MM.1S (cell line): ENCODE data around the gene SETD3.

ENCODE experiments used
- DNase-seq: peaks from one replicate; pipeline ENCODE4 v3.0.0-alpha.2; 2015
- H2AFZ ChIP-seq: fragments of 300-600 bp; sonication (generic); 2 replicates; pipeline ENCODE4 v1.6.0; 2016; ENCODE audit warnings: antibody characterized with exemption, low read length
- H3F3A ChIP-seq: fragments of 300-600 bp; sonication (generic); 2 replicates; pipeline ENCODE4 v1.6.1; 2016; ENCODE audit warnings: mild to moderate bottlenecking, antibody characterized with exemption, low read length, moderate library complexity, mixed read lengths; ENCODE audit not compliant: insufficient read depth
- H3K27ac ChIP-seq: fragments of 300-600 bp; sonication (generic); 2 replicates; pipeline ENCODE4 v1.5.1; 2016; ENCODE audit warnings: mild to moderate bottlenecking, low read length
- H3K27me3 ChIP-seq: fragments of 300-600 bp; sonication (generic); replicated peaks from 2 replicates; pipeline ENCODE4 v1.6.0; 2016; ENCODE audit warnings: low read length; ENCODE audit not compliant: insufficient read depth
- H3K36me3 ChIP-seq: fragments of 300-600 bp; sonication (generic); replicated peaks from 2 replicates; pipeline ENCODE4 v1.6.1; 2016; ENCODE audit warnings: mild to moderate bottlenecking, low read length, mixed read lengths; ENCODE audit not compliant: insufficient read depth
- H3K4me1 ChIP-seq: fragments of 300-600 bp; sonication (generic); 2 replicates; pipeline ENCODE4 v1.6.1; 2016; ENCODE audit warnings: low read length, mixed read lengths
- H3K4me2 ChIP-seq: fragments of 300-600 bp; sonication (generic); 2 replicates; pipeline ENCODE4 v1.6.0; 2016; ENCODE audit warnings: low read depth, low read length
- H3K4me3 ChIP-seq: fragments of 300-600 bp; sonication (generic); 2 replicates; pipeline ENCODE4 v1.5.1; 2016; ENCODE audit warnings: low read length, mixed read lengths
- H3K79me2 ChIP-seq: fragments of 300-600 bp; sonication (generic); 2 replicates; pipeline ENCODE4 v1.6.1; 2016; ENCODE audit warnings: mixed run types, low read length, mixed read lengths
- H3K9ac ChIP-seq: fragments of 300-600 bp; sonication (generic); 2 replicates; pipeline ENCODE4 v1.6.1; 2016; ENCODE audit warnings: low read length, mixed read lengths
- H3K9me2 ChIP-seq: fragments of 300-600 bp; sonication (generic); replicated peaks from 2 replicates; pipeline ENCODE4 v1.6.1; 2016; ENCODE audit warnings: mild to moderate bottlenecking, low read length, mixed read lengths; ENCODE audit not compliant: insufficient read depth
- H3K9me3 ChIP-seq: fragments of 300-600 bp; sonication (generic); replicated peaks from 2 replicates; pipeline ENCODE4 v1.6.1; 2016; ENCODE audit warnings: mild to moderate bottlenecking, low read length, mixed read lengths; ENCODE audit not compliant: insufficient read depth
- H4K20me1 ChIP-seq: fragments of 300-600 bp; sonication (generic); 2 replicates; pipeline ENCODE4 v1.6.1; 2016; ENCODE audit warnings: mild to moderate bottlenecking, low read length, moderate library complexity, mixed read lengths; ENCODE audit not compliant: insufficient read depth
- EZH2 ChIP-seq: fragments of 300-600 bp; sonication (generic); optimal IDR thresholded peaks from 2 replicates; pipeline ENCODE3; 2017; ENCODE audit warnings: low read depth, mild to moderate bottlenecking, antibody characterized with exemption, low read length, mixed read lengths
- EZH2phosphoT487 ChIP-seq: fragments of 300-600 bp; sonication (generic); IDR thresholded peaks from 2 replicates; pipeline ENCODE4 v1.6.1; 2018; ENCODE audit warnings: antibody characterized with exemption, low read length
- TF ChIP-seq, protein P1 (sequence below): fragments of 300-600 bp; sonication (generic); IDR thresholded peaks from 2 replicates; pipeline ENCODE4 v1.5.1; 2016; ENCODE audit warnings: antibody characterized with exemption, low read length, mixed read lengths

SETD3 gene

DNA sequence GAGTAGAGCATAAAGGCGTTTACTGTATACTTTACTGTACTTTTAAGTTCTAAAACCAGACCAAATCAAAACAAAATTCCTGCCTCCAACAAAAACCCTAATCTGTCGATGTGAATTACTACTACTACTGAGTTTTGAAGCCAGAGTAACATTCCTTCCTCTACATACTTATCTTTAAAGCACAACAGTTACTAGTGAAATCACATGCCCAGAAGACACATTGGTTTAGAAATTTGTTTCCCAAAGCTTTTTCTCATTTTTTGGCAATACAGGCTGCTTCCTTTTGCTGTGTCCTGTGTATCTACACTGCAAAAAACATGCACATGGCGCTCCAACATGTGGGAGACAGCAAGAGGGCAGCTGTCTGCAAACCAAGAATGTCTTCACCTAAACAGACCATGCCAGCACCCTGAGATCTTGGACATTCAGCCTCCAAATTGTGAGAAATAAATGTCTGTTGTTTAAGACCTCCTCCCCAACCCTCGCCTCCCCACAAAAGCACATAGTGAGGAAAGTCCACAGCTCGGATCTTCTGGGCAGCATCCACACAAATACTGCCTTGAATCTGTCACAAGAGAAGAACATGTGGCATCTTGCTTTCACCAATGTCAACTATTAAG lies 21.1 kb downstream of the SETD3 start:
- no peak for DNase-seq
- H3K36me3 ChIP-seq, result no peaks in the 10 kb centered on the region
- H3K4me2 ChIP-seq, result no peak overlapping the region
- H3K27me3 ChIP-seq, result no peaks in the 10 kb centered on the region
- no peak overlapping the region for H3K4me3 ChIP-seq
- no peak for TF ChIP-seq EZH2phosphoT487
- no peak for TF ChIP-seq EZH2
- TF ChIP-seq, protein P1, sequence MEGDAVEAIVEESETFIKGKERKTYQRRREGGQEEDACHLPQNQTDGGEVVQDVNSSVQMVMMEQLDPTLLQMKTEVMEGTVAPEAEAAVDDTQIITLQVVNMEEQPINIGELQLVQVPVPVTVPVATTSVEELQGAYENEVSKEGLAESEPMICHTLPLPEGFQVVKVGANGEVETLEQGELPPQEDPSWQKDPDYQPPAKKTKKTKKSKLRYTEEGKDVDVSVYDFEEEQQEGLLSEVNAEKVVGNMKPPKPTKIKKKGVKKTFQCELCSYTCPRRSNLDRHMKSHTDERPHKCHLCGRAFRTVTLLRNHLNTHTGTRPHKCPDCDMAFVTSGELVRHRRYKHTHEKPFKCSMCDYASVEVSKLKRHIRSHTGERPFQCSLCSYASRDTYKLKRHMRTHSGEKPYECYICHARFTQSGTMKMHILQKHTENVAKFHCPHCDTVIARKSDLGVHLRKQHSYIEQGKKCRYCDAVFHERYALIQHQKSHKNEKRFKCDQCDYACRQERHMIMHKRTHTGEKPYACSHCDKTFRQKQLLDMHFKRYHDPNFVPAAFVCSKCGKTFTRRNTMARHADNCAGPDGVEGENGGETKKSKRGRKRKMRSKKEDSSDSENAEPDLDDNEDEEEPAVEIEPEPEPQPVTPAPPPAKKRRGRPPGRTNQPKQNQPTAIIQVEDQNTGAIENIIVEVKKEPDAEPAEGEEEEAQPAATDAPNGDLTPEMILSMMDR, result no peak
- H3K27ac ChIP-seq, result no peak overlapping the region
- no peaks in the 10 kb centered on the region for H3K79me2 ChIP-seq
- H3K4me1 ChIP-seq, result no peaks in the 10 kb centered on the region
- H3K9ac ChIP-seq, result no peak overlapping the region
- no peaks in the 10 kb centered on the region for H3F3A ChIP-seq
- no peaks in the 10 kb centered on the region for H3K9me3 ChIP-seq
- H2AFZ ChIP-seq, result no peak overlapping the region
- H3K9me2 ChIP-seq, result no peaks in the 10 kb centered on the region
- no peaks in the 10 kb centered on the region for H4K20me1 ChIP-seq

DNA sequence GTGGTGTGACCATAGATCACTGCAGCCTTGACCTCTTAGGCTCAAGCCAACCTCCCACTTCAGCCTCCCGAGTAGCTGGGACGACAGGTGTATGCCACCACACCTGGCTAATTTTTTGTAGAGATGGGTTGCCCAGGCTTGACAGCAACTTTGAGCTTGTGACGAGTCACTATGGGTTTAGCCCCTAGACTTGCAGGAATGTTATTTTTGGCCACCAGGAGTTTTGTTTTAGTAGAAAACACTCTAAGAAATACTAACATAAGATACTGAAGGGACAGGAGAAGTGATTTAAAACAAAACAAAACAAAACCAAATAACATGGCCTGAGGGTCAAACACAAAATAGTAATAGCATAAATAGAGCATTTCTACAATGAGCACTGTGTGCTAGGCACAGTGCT lies 26.4 kb downstream of the SETD3 start:
- no peaks in the 10 kb centered on the region for H3K4me1 ChIP-seq
- H3K9me3 ChIP-seq, result no peaks in the 10 kb centered on the region
- no peaks in the 10 kb centered on the region for H3K9me2 ChIP-seq
- H3K4me3 ChIP-seq, result no peak overlapping the region
- H4K20me1 ChIP-seq, result no peaks in the 10 kb centered on the region
- H3K36me3 ChIP-seq, result no peaks in the 10 kb centered on the region
- no peaks in the 10 kb centered on the region for H3K27me3 ChIP-seq
- H3K4me2 ChIP-seq, result no peak overlapping the region
- no peaks in the 10 kb centered on the region for H3K79me2 ChIP-seq
- no peak overlapping the region for H2AFZ ChIP-seq
- no peak for DNase-seq
- TF ChIP-seq EZH2phosphoT487 (no peak), EZH2 (no peak)
- TF ChIP-seq, protein P1, result no peak
- no peak overlapping the region for H3K27ac ChIP-seq
- no peak overlapping the region for H3K9ac ChIP-seq
- no peaks in the 10 kb centered on the region for H3F3A ChIP-seq

DNA sequence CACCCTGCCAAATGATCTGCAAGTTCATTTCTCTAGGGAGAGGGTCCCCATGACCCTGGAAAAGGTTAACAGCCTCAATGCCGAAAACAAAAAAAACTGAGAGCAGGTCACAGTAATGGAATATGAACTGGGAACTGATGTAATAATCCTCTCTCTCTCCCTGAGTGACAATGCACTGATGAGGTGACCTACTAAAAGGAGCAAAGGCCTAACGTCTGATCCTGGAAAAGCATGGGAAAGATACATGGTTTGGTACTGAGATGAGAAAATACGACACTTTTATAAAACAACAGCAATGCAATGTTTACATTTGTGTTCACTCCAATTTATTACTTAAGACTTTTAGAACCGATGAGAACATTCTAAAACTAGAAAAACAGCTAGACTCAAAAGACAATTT lies 27.7 kb downstream of the SETD3 start:
- no peak for TF ChIP-seq EZH2
- TF ChIP-seq EZH2phosphoT487, result no peak
- TF ChIP-seq, protein P1, result no peak
- H3K36me3 ChIP-seq, result no peaks in the 10 kb centered on the region
- H3K9me2 ChIP-seq, result no peaks in the 10 kb centered on the region

More for the DNA sequence above, 27.7 kb downstream of the SETD3 start:
- H4K20me1 ChIP-seq, result no peaks in the 10 kb centered on the region
- no peak overlapping the region for H2AFZ ChIP-seq
- H3K4me3 ChIP-seq, result no peak overlapping the region
- no peaks in the 10 kb centered on the region for H3K27me3 ChIP-seq
- DNase-seq, result no peak
- H3K4me2 ChIP-seq, result no peak overlapping the region
- no peaks in the 10 kb centered on the region for H3K79me2 ChIP-seq
- H3K9ac ChIP-seq, result no peak overlapping the region
- H3K4me1 ChIP-seq, result no peaks in the 10 kb centered on the region
- no peaks in the 10 kb centered on the region for H3F3A ChIP-seq
- no peak overlapping the region for H3K27ac ChIP-seq
- no peaks in the 10 kb centered on the region for H3K9me3 ChIP-seq
